NCI-H2171 (cell line): Measurements from ENCODE around the gene CERS1.

ENCODE experiments used
- DNase-seq: peaks from one replicate; lab custom pipeline; 2025; lab: John Stamatoyannopoulos, UW

CERS1 gene

GRCh38 chr19:18870531-18871172 lies 25.3 kb downstream of the CERS1 start:
- DNase-seq = no peak

DNA sequence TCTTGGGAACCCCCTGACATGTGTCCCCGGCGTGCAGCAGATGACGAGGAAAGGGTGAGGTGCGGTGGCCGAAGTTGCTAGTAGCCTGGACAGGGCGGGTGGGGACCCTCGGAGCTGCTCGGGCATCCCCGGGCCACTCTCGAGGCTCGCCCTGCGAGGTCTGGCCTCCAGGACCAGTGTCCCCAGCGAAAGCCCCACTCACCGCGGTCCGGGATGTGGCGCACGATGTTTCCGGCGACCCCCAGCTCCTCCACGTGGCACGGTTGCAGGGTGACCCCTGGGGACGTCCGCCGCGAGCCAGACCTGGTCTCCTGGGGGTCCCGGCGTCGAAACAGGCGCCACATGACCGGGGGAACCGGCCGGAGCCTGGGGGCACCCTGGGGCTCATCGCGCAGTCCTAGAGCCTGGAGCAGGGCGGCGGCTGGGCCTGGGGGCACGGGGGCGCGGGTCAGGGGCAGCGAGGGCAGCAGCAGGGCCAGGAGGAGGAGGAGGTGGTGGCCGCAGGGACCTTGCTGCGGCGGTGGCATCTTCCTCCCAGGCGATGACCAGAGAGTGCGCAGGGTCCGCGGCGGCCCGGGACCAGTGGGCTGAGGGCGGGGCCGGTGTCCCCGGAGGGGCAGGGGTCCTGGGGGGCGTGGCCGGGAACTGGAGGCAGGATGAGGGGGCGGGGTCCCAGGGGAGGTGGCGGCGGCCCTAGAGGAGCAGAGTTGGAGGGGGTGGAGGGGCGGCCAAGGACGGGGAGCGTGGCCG lies 26.0 kb downstream of the CERS1 start:
- DNase-seq = no peak

DNA sequence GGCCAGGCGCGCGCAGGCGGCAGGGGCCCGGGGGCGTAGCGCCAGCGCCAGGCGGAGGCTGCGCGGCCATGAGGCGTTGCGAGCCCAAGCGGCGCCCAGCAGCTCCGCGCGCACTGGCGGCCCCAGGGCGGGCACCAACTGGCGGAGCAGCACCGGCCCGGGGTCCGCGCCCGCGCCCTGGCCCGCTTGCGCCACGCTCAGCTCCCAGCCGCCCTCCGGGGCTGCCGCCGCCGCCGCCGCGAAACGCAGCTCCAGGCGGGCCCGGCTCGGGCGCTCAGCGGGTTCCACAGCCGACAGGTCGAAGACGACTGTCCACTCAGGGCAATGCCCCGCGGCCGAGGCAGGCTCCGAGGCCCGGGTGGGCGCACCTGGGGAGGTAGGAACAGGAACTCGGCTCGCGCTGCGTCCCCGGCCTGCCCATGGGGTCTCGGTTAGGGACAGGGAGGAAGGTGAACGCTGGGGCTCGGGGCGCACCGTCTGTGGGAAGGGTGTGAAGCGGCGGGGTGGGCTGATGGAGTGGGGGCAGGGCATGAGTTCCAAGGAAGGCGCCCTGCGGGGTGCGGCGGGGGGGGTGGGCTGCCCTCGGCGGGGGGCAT lies 26.8 kb downstream of the CERS1 start:
- DNase-seq = no peak

- no peak for DNase-seq
These were observed 27.5 kb downstream of the CERS1 start for GRCh38 chr19:18868380-18869022.

GRCh38 chr19:18867751-18868150 lies 28.2 kb downstream of the CERS1 start:
- no peak for DNase-seq

- DNase-seq = no peak
These were observed 28.8 kb downstream of the CERS1 start for GRCh38 chr19:18867199-18867598.

- no peak for DNase-seq
These were observed 29.2 kb downstream of the CERS1 start for GRCh38 chr19:18866800-18867123.

- no peak for DNase-seq
These were observed 29.8 kb downstream of the CERS1 start for GRCh38 chr19:18865973-18866799.

DNA sequence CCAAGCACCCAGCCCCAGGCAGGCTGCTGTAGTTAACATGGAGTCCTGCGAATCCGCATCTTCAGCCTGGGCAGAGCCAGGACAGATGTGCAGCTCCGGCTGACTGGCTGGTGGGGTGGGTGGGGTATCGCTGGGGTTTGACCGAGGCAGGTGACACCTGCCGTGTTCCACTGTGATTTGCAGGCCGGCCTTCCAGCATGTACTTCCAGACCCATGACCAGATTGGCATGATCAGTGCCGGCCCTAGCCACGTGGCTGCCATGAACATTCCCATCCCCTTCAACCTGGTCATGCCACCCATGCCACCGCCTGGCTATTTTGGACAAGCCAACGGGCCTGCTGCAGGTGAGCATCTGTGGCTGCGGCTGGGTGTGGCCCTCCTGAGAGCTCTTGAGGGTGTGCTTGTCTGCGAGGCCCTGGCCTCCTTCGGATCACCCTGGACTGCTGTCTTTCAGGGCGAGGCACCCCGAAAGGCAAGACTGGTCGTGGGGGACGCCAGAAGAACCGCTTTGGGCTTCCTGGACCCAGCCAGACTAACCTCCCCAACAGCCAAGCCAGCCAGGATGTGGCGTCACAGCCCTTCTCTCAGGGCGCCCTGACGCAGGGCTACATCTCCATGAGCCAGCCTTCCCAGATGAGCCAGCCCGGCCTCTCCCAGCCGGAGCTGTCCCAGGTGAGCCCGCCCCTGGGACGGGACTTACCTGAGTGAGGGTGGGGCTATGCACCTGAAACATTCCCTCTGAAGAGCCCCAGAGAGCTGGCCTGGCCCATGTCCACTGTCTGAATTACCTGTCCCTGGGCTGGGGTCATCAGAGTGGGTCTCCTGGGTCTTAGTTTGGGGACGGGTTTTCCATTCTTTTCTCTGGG lies 30.6 kb downstream of the CERS1 start:
- DNase-seq = no peak

DNA sequence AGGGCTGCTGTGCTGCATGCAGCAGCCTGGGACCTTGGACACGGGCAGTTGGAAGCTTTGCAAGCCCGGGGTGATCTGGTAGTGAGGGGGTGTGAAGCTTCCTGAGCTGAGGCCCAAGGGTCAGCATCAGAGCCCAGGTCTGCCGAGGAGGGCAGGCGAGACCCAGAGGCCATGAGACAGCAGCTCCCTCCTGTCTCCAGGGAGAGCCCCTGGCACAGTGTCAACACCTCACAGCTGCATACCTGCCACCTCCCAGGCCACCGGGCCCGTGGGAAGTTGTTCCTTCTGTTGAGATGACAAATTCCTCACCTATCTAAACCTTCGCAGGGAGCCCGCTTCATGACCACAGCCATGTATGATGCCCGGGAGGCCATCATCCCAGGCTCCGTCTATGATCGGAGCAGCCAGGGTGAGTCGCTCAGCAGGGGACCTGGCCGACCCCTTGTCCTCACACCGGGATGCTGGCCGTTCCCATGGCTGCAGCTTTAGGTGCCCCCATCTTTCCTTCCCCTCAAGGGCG lies 32.1 kb downstream of the CERS1 start:
- no peak for DNase-seq

DNA sequence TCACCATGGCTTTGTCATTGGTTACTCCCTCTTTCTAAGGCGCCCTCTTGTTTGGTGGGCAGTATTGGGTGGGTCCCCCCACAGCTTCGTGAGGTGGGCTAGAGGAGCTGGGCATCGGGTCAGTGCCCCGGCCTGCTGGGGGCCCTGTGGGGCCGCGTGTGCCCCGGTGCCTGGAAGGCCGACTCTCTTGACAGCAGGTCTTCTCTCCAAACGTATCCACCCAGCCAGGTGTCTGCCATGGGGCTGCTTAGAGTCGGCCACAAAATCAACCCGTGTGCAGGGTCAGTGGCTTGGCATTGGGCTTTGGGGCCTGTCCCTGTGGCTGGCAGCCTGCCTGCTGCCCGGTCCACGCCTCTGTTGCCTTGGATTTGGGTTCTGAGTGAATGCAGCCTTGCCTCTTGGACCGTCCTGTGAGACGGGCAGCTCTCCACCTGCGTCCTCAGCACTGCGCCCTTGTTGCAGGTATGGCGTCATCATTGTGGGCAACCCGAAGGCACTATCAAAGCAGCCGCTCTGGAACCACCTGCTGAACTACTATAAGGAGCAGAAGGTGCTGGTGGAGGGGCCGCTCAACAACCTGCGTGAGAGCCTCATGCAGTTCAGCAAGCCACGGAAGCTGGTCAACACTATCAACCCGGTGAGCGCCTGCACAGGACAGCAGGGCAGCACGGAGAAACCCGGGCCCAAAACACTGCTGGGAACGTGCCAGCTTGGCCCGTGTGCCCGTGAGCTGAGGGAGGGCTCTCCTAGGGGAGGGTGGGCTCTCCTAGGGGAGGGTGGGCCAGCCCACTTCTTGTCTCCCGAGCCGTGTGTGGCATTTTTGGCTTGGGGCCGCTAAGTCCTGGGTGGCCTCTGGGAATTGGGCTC lies 32.7 kb downstream of the CERS1 start:
- no peak for DNase-seq

- DNase-seq = no peak
These were observed 34.0 kb downstream of the CERS1 start for GRCh38 chr19:18861917-18862316.

DNA sequence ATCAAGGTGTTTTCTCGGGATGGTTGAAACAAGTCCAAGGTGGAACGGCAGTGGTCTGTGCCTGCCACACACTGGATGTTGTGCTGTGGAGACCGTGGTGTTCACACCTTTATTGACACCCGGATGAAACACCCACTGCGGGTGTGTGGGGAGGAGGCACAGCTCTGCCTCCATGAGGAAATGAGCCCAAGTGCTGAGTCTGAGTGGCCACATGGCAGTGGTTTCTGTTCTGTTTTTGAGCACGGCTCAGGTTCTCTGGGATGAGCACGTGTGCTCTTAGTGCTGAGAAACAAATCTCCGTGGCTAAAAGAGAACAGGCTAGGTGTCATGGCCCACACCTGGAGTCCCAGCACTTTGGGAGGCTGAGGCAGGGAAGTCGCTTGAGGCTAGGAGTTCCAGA lies 34.7 kb downstream of the CERS1 start:
- no peak for DNase-seq

DNA sequence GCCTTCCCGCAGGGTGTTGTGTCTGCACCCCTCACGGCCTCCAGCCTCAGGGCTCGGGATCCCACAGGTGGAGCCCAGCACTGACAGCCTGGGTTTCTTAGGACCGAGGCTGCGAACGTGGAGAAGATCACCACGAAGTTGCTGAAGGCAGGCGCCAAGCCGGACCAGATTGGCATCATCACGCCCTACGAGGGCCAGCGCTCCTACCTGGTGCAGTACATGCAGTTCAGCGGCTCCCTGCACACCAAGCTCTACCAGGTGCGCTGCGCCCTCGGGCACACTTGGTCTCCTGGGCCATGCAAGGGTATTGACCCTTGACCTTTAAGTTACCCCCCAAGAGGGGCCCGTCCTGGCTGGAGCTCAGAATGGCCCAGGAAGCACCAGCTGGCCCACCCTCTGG lies 35.2 kb downstream of the CERS1 start:
- no peak for DNase-seq

GRCh38 chr19:18860302-18860700 lies 35.7 kb downstream of the CERS1 start:
- no peak for DNase-seq

GRCh38 chr19:18859676-18860301 lies 36.2 kb downstream of the CERS1 start:
- DNase-seq = no peak

DNA sequence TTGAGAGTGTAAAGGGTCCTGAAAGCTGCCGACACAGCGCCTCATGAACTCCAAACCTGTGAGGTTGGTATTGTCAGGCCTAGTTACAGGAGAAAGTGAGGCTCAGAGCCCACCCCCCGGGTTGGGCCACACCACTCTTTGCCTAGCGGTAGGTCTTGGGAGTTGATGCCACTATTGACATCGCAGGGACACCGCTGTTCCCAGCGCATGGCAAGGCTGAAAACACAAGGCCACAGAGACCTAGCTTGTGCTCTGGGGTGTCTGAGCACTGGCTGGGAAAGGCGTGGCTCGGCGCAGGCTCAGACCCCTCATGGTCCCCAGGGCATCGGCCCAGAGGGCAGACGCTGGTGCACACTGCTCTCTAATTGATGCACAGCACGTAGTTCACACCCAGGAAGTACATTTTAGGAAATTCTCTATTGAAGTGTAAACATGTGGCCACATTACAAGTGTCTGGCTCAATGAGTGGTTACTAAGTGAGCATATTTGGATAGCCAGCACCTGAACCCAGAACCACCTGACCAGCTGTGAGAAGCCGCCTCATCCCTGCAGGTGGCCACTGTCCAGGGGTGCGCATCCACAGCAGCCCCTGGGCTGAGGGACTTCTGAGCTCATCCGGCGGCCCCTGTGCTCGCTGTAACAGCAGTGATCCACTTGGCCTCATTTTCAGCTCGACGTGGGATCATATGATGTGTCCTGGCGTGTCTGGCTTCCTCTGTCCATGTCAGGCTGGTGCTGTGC lies 36.9 kb downstream of the CERS1 start:
- no peak for DNase-seq

- no peak for DNase-seq
These were observed 38.7 kb downstream of the CERS1 start for GRCh38 chr19:18857223-18857622.
